ENCODE data around the gene DNMT1.
"Not testable (repeated sequence)": the region's sequence is repeated elsewhere in the genome, so short reads cannot be mapped to it uniquely, and the experiment has no call there.

The DNMT1 gene

DNA sequence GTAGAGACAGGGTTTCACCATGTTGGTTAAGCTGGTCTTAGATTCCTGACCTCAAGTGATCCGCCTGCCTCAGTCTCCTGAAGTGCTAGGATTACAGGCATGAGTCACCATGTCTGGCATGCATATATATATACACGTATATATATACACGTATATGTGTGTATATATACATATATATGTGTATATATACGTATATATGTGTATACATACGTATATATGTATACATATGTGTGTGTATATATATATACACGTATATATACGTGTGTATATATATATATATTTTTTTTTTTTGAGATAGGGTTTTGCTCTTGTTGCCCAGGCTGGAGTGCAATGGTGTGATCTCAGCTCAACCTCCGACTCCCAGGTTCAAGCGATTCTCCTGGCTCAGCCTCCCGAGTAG lies 11.9 kb downstream of the DNMT1 start:
- no peak for DNase-seq (ENCODE audit: low spot score)

DNA sequence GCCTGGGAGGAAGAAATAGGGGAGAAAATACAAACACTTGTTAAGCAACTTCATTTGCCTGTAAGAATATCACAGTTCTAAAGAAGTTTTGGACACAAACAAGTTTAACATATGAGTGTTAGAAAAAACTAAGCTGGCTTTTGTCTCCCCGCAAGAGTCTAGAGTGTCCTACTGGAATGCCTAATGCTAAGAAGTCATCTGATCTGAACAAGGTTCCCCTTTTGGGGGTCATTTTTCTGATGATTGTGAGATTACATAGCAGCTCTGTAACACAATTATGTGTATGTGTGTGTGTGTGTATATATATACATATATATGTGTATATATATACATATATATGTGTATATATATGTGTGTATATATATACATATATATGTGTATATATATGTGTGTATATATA lies 12.7 kb downstream of the DNMT1 start:
- DNase-seq (ENCODE audit: low spot score): no peak

GRCh38 chr19:10180459-10180858 lies 14.3 kb downstream of the DNMT1 start:
- no peak for DNase-seq (ENCODE audit: low spot score)

DNA sequence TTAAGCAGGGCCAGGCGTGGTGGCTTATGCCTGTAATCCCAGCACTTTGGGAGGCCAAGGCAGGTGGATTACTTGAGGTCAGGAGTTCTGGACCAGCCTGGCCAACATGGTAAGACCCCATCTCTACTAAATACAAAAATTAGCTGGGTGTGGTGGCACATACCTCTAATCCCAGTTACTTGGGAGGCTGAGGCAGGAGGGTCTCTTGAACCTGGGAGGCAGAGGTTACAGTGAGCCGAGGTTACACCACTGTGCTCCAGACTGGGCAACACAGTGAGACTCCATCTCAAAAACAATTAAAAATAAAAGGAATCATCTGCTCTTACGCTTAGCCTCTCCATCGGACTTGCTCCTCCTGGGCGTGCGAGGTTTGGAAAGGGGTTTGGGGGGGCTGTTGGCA lies 14.7 kb downstream of the DNMT1 start:
- DNase-seq (ENCODE audit: low spot score): not testable (repeated sequence)

DNA sequence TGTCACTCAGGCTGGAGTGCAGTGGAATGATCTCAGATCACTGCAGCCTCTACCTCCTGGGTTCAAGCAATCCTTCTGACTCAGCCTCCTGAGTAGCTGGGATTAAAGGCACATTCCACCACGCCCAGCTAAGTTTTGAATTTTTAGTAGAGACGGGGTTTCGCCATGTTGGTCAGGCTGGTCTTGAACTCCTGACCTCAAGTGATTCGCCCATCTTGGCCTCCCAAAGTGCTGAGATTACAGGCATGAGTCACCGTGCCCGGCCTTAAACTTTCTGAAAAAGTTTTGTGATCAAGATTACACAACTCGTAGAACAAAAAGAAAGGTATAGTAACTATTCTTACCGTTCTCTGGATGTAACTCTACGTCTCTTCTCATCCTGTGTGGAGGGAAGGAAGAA lies 21.2 kb downstream of the DNMT1 start:
- no peak for DNase-seq (ENCODE audit: low spot score)

DNA sequence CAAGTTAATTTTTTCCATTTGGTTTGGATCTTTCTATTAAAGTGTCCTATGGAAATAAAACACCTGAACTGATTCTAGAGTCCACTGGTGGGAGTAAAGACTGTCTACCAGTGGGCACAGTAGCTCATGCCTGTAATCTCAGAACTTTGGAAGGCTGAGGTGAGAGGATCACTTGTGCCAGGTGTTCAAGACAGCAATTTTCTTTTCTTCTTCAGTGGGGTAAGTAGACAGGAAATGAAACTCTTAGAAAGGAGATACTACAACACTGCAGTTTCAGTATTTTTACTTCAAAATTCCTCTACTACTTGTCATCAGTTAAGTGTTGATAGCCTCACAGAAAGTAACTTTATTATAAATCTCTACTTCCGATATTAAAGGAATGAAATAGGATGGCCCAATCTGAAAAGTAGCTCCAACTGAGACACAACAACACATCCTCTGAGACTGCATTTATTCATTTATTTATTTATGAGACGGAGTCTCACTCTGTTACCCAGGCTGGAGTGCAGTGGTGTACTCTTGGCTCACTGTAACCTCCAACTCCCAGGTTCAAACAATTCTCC lies 26.3 kb downstream of the DNMT1 start:
- DNase-seq (ENCODE audit: low spot score): no peak

- no peak for DNase-seq (ENCODE audit: low spot score)
Observed at GRCh38 chr19:10167459-10167858, 27.3 kb downstream of the DNMT1 start.

- DNase-seq (ENCODE audit: low spot score): not testable (repeated sequence)
Observed at GRCh38 chr19:10166501-10166900, 28.3 kb downstream of the DNMT1 start.

- DNase-seq (ENCODE audit: low spot score): no peak
Observed at GRCh38 chr19:10166046-10166445, 28.7 kb downstream of the DNMT1 start.

- no peak for DNase-seq (ENCODE audit: low spot score)
Observed at GRCh38 chr19:10163536-10163935, 31.2 kb downstream of the DNMT1 start.

DNA sequence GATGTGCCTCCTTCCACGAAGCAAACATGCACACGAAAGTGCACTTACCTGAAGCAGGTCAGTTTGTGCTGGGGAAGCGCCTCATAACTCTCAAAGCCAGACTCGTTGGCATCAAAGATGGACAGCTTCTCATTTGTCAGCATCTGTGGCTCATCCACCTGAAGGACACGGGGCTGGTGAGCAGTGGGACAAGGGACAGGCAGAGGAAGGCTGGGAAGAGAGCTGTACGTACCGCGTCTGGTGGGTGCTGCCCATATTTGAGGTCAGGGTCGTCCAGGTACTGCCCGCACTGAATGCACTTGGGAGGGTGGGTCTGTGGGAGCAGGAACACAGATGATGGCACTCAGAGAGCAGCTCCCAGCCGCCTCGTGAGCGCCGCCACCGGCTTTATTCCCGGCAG lies 35.1 kb downstream of the DNMT1 start:
- no peak for DNase-seq (ENCODE audit: low spot score)

- no peak for DNase-seq (ENCODE audit: low spot score)
Observed at GRCh38 chr19:10158485-10158884, 36.3 kb downstream of the DNMT1 start.

- no peak for DNase-seq (ENCODE audit: low spot score)
Observed at GRCh38 chr19:10158071-10158470, 36.7 kb downstream of the DNMT1 start.

DNA sequence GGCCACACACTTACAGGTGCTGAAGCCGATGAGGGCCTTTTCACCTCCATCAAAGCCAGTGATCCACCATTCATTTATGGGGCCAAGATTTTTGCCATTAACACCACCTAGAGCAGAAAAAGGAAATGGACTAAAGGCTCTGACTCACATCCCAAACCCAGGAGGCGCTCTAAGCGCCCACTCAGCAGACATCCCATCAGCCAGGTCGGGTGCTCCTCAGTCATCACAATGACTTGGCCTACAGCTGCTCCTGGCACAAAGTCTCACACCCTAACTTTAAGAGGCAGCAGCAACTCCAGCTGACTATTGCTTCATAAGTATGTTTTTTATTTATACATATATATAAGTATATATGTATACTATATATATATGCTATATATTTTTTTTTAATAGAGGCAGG lies 38.9 kb downstream of the DNMT1 start:
- no peak for DNase-seq (ENCODE audit: low spot score)

DNA sequence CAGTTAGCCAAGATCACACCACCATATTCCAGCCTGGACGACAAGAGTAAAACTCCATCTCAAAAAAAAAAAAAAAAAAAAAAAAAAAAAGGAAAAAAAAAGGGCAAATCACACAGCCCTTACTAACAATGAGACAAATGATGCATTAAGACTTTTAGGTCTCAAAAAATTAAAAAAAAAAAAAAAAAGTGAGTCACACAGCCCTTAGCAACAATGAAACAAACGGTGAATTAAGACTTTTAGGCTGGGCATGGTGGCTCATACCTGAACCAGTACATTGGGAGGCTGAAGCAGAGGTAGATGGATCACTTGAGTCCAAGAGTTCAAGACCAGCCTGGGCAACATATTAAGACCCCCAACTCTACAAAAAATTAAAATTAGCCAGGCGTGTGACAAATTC lies 42.7 kb downstream of the DNMT1 start:
- no peak for DNase-seq (ENCODE audit: low spot score)

DNA sequence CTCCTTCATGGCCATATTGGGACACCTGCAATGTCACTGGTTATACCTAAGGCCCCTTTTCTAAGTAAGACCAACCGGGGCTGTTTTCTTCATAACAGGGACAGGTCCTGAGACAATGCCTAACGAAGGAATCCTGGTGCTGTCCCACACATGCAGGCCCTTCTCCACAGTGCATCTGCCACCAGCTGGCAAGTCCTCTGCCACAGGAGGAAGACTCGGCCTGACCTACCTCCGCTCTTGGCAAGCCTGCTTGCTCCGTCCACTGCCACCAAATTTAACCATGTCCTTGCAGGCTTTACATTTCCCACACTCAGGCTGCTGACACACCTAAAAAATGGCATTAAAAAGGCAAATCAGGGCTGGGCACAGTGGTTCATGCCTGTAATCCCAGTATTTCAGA lies 43.2 kb downstream of the DNMT1 start:
- no peak for DNase-seq (ENCODE audit: low spot score)

- no peak for DNase-seq (ENCODE audit: low spot score)
Observed at GRCh38 chr19:10149427-10149826, 45.3 kb downstream of the DNMT1 start.

- no peak for DNase-seq (ENCODE audit: low spot score)
Observed at GRCh38 chr19:10146142-10146541, 48.6 kb downstream of the DNMT1 start.

- no peak for DNase-seq (ENCODE audit: low spot score)
Observed at GRCh38 chr19:10145031-10145430, 49.7 kb downstream of the DNMT1 start.

DNA sequence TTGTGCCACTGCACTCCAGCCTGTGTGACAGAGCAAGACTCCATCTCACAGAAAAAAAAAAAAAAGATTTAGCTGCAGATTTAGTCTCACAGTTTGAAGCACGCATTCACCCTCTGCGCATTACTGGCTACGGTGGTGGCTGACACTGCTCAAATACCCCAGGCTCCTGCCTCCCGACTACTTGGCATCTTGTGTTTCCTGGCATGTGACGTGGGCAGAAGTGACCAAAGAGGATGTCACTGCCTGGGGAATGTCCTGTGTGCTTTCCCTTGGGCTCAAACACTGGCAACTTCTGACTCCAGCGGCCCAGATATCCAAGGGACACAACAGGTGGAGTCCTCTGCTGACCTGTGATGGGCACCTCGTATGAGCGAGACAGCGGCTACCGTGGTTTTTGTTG lies 50.4 kb downstream of the DNMT1 start:
- DNase-seq (ENCODE audit: low spot score): no peak

DNA sequence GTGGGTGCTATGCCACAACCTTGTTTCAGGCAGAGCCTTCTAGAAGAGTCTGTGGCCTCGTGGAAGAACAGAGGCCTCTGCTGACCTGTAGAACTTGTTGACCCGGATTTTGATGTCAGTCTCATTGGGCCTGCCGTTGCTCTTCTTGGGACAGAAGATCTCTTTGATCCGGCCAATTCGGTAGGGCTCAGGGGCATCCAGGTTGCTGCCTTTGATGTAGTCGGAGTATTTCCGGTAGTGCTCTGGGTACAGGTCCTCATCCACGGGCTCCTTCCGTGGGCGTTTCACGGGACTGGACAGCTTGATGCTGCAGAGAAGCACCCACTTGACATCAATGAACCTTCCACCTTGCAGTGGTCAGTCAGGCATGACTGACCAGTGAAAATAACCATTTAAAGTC lies 51.1 kb downstream of the DNMT1 start:
- no peak for DNase-seq (ENCODE audit: low spot score)

DNA sequence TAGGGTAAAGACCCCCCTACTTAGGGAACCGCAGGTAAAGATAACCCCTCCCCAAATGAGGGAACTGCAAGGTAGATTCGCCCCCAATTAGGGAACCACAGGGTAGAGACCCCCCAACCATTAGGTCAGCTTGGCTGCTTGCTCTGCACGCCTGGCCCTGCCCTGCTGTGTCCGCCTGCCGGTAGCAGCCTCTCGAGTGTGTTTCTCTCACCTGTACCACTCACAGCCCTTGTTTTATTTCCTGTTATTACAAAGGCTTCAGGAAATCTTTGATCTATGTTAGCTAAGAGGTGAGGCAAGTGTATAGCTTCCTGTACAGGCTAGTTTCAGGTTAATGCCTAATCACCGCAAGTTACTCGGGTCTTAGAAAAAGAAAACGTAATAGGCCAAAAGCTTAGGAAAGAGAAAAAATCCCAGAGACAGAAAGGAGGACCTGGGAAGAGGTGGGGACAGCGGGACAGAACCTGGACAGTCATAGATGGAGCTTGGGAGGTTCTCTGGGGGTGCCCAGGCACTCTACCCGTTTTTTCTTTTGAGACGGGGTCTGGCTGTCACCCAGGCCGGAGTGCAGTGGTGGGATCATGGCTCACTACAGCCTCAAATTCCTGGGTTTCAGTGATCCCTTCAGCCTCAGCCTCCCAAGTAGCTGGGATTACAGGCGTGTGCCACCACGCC lies 51.9 kb downstream of the DNMT1 start:
- no peak for DNase-seq (ENCODE audit: low spot score)

GRCh38 chr19:10141973-10142372 lies 52.8 kb downstream of the DNMT1 start:
- no peak for DNase-seq (ENCODE audit: low spot score)

- no peak for DNase-seq (ENCODE audit: low spot score)
Observed at GRCh38 chr19:10141479-10141878, 53.3 kb downstream of the DNMT1 start.

All from AG20443 (cell line).